ENCODE measurements around the gene ETV3. TPM values are rescaled to one million over a fixed set of nuclear protein-coding genes. Genes with fewer than 3 reads are reported as not detected.
"Not testable (repeated sequence)": the region's sequence is repeated elsewhere in the genome, so short reads cannot be mapped to it uniquely, and the experiment has no call there.

The ETV3 gene
- total RNA-seq, 1 experiment from 2014 or later, result 22.2 TPM

DNA sequence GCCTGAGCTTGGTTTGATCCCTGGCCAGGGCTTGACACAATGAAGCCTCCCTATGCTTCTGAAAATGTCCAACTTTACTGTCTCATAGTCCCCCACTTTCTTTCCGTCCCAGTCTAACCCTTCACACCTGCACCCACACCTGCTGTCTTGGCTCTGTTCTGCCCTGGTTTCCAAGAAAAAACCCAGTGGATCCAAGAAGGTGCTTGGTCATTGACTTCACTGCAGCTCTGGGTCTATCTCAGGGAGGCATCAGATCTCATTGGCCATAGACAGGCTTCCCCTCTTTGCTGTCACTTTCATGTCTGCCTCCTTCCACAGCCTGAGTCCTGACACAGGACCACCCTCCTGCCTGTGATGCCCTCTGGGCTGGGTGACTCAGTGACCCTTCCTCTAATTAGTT is 37.8 kb upstream of the ETV3 start:
- no peak for ATAC-seq
- Histone ChIP-seq H3K4me1 (ENCODE audit: control insufficient read depth, insufficient read depth, low read length) (no peaks in the 10 kb centered on the region), H3K27me3 (ENCODE audit: control insufficient read depth, insufficient read depth, low read length) (peaks cover 9% of the 10 kb centered on the region; the same call in 1 of the 2 replicates), H3K36me3 (ENCODE audit: control insufficient read depth, insufficient read depth, low read length) (no peaks in the 10 kb centered on the region), H3K4me3 (ENCODE audit: low read depth in 2 of 2, low read length in 2 of 2) (no peak overlapping the region), H3K27ac (ENCODE audit: low read length) (no peak overlapping the region), H3K9me3 (ENCODE audit: control insufficient read depth, insufficient read depth, low read depth, low read length) (no peaks in the 10 kb centered on the region)
- no peak for TF ChIP-seq POLR2AphosphoS5 (IDR thresholded peaks at IDR 0.05; ENCODE audit: low read depth, low read length)
- TF ChIP-seq, protein P1, sequence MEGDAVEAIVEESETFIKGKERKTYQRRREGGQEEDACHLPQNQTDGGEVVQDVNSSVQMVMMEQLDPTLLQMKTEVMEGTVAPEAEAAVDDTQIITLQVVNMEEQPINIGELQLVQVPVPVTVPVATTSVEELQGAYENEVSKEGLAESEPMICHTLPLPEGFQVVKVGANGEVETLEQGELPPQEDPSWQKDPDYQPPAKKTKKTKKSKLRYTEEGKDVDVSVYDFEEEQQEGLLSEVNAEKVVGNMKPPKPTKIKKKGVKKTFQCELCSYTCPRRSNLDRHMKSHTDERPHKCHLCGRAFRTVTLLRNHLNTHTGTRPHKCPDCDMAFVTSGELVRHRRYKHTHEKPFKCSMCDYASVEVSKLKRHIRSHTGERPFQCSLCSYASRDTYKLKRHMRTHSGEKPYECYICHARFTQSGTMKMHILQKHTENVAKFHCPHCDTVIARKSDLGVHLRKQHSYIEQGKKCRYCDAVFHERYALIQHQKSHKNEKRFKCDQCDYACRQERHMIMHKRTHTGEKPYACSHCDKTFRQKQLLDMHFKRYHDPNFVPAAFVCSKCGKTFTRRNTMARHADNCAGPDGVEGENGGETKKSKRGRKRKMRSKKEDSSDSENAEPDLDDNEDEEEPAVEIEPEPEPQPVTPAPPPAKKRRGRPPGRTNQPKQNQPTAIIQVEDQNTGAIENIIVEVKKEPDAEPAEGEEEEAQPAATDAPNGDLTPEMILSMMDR (IDR thresholded peaks at IDR 0.05), result no peak
- BruUV-seq (replicated peaks), result no TSS peak
- in situ Hi-C loops (cut with HindIII; ENCODE audit: low pct_unique_long_range_greater_than_20kb, low sequenced_read_pairs) (no loop called here), intact Hi-C loops (cut with micrococcal nuclease; ENCODE audit: unreplicated experiment) (no loop called here)
- ChIA-PET CTCF (no interaction called here), POLR2A (no interaction called here)
- DNase-seq (ENCODE audit: low read depth, low spot score), result no peak

GRCh38 chr1:157173900-157174410 is 35.8 kb upstream of the ETV3 start:
- ChIA-PET POLR2A (no interaction called here), CTCF (no interaction called here)
- no TSS peak for BruUV-seq (replicated peaks)
- ATAC-seq, result no peak
- Histone ChIP-seq H3K4me1 (ENCODE audit: control insufficient read depth, insufficient read depth, low read length) (no peaks in the 10 kb centered on the region), H3K9me3 (ENCODE audit: control insufficient read depth, insufficient read depth, low read depth, low read length) (no peaks in the 10 kb centered on the region), H3K4me3 (ENCODE audit: low read depth in 2 of 2, low read length in 2 of 2) (no peak overlapping the region), H3K36me3 (ENCODE audit: control insufficient read depth, insufficient read depth, low read length) (no peaks in the 10 kb centered on the region), H3K27ac (ENCODE audit: low read length) (no peak overlapping the region), H3K27me3 (ENCODE audit: control insufficient read depth, insufficient read depth, low read length) (peaks cover 18% of the 10 kb centered on the region)
- no peak for DNase-seq (ENCODE audit: low read depth, low spot score)
- in situ Hi-C loops (cut with HindIII; ENCODE audit: low pct_unique_long_range_greater_than_20kb, low sequenced_read_pairs) (no loop called here), intact Hi-C loops (cut with micrococcal nuclease; ENCODE audit: unreplicated experiment) (no loop called here)
- TF ChIP-seq, protein P2, sequence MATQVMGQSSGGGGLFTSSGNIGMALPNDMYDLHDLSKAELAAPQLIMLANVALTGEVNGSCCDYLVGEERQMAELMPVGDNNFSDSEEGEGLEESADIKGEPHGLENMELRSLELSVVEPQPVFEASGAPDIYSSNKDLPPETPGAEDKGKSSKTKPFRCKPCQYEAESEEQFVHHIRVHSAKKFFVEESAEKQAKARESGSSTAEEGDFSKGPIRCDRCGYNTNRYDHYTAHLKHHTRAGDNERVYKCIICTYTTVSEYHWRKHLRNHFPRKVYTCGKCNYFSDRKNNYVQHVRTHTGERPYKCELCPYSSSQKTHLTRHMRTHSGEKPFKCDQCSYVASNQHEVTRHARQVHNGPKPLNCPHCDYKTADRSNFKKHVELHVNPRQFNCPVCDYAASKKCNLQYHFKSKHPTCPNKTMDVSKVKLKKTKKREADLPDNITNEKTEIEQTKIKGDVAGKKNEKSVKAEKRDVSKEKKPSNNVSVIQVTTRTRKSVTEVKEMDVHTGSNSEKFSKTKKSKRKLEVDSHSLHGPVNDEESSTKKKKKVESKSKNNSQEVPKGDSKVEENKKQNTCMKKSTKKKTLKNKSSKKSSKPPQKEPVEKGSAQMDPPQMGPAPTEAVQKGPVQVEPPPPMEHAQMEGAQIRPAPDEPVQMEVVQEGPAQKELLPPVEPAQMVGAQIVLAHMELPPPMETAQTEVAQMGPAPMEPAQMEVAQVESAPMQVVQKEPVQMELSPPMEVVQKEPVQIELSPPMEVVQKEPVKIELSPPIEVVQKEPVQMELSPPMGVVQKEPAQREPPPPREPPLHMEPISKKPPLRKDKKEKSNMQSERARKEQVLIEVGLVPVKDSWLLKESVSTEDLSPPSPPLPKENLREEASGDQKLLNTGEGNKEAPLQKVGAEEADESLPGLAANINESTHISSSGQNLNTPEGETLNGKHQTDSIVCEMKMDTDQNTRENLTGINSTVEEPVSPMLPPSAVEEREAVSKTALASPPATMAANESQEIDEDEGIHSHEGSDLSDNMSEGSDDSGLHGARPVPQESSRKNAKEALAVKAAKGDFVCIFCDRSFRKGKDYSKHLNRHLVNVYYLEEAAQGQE (IDR thresholded peaks at IDR 0.05; ENCODE audit: insufficient read depth in 1 of 2, low read depth in 2 of 2, low read length in 1 of 2), result no peak
- TF ChIP-seq TCF7L2 (IDR thresholded peaks at IDR 0.05; ENCODE audit: low read depth, low read length) (no peak), SIN3A (IDR thresholded peaks at IDR 0.05; ENCODE audit: borderline replicate concordance, insufficient read depth, low read depth, low read length) (no peak), POLR2AphosphoS5 (IDR thresholded peaks at IDR 0.05; ENCODE audit: low read depth, low read length) (no peak)

- BruUV-seq (replicated peaks), result not testable (repeated sequence)
Measured at GRCh38 chr1:157173241-157173640, 35.0 kb upstream of the ETV3 start.

GRCh38 chr1:157172591-157172990 is 34.4 kb upstream of the ETV3 start:
- DNase-seq (ENCODE audit: low read depth, low spot score); ATAC-seq; H3K36me3 ChIP-seq (ENCODE audit: control insufficient read depth, insufficient read depth, low read length); H3K27ac ChIP-seq (ENCODE audit: low read length); H3K4me1 ChIP-seq (ENCODE audit: control insufficient read depth, insufficient read depth, low read length); intact Hi-C loops (cut with micrococcal nuclease; ENCODE audit: unreplicated experiment); in situ Hi-C loops (cut with HindIII; ENCODE audit: low pct_unique_long_range_greater_than_20kb, low sequenced_read_pairs); POLR2A ChIA-PET; H3K9me3 ChIP-seq (ENCODE audit: control insufficient read depth, insufficient read depth, low read depth, low read length); CTCF ChIA-PET; H3K4me3 ChIP-seq (ENCODE audit: low read depth in 2 of 2, low read length in 2 of 2); BruUV-seq (replicated peaks): not testable (repeated sequence)
- H3K27me3 ChIP-seq (ENCODE audit: control insufficient read depth, insufficient read depth, low read length), result peaks cover 22% of the 10 kb centered on the region

More at GRCh38 chr1:157173241-157173640, 35.0 kb upstream of the ETV3 start:
- CTCF ChIA-PET; H3K9me3 ChIP-seq (ENCODE audit: control insufficient read depth, insufficient read depth, low read depth, low read length); ATAC-seq; H3K4me1 ChIP-seq (ENCODE audit: control insufficient read depth, insufficient read depth, low read length); intact Hi-C loops (cut with micrococcal nuclease; ENCODE audit: unreplicated experiment); DNase-seq (ENCODE audit: low read depth, low spot score); H3K27ac ChIP-seq (ENCODE audit: low read length); POLR2A ChIA-PET; H3K4me3 ChIP-seq (ENCODE audit: low read depth in 2 of 2, low read length in 2 of 2); in situ Hi-C loops (cut with HindIII; ENCODE audit: low pct_unique_long_range_greater_than_20kb, low sequenced_read_pairs); H3K36me3 ChIP-seq (ENCODE audit: control insufficient read depth, insufficient read depth, low read length): not testable (repeated sequence)
- H3K27me3 ChIP-seq (ENCODE audit: control insufficient read depth, insufficient read depth, low read length), result peaks cover 22% of the 10 kb centered on the region

Data from Panc1 (cell line).